Activated CD4-positive, alpha-beta memory T cell treated with anti-CD3 and anti-CD28 coated beads for 36 hours (primary cell): ENCODE results near the gene IL20RA. TPM values are rescaled to one million over a fixed set of nuclear protein-coding genes. Genes with fewer than 3 reads are reported as not detected.
A peak's percentile ranks its signal among the peaks of the same experiment; 100 is the strongest.
"Not testable (repeated sequence)": the region's sequence is repeated elsewhere in the genome, so short reads cannot be mapped to it uniquely, and the experiment has no call there.

Experiments used
- CTCF ChIA-PET: fragments of 350-600 bp; sonication (Branson Sonifier 250); formaldehyde crosslinking; loops from one replicate; lab custom pipeline; 2021; ENCODE audit warnings: antibody characterized with exemption, inconsistent platforms; lab: Charles Lee
- POLR2A ChIA-PET: fragments of 350-600 bp; sonication (Branson Sonifier 250); formaldehyde crosslinking; loops from one replicate; lab custom pipeline; 2021; ENCODE audit warnings: antibody characterized with exemption; lab: Charles Lee
- DNase-seq: peaks from one replicate; pipeline ENCODE4 v3.0.0-alpha.2; 2020
- H3K27ac Mint-ChIP-seq: one replicate; pipeline ENCODE4 v1.8.0; 2021; ENCODE audit warnings: mixed read lengths
- H3K27me3 Mint-ChIP-seq: one replicate; pipeline ENCODE4 v1.8.0; 2021; ENCODE audit warnings: mixed read lengths
- H3K36me3 Mint-ChIP-seq: one replicate; pipeline ENCODE4 v1.8.0; 2021; ENCODE audit warnings: mixed read lengths
- H3K4me1 Mint-ChIP-seq: one replicate; pipeline ENCODE4 v1.8.0; 2021; ENCODE audit warnings: low read depth, mixed read lengths
- H3K4me3 Mint-ChIP-seq: one replicate; pipeline ENCODE4 v1.8.0; 2021; ENCODE audit warnings: mild to moderate bottlenecking, mixed read lengths
- H3K9me3 Mint-ChIP-seq: one replicate; pipeline ENCODE4 v1.8.0; 2021; ENCODE audit warnings: mixed read lengths
- intact Hi-C: fragments of 100-400 bp; cut with micrococcal nuclease; formaldehyde crosslinking; loops from one replicate; pipeline ENCODE4 v1.15.1; 2023
- total RNA-seq, 2 experiments: library from RNA; stranded (reverse); gene quantifications; one replicate each; pipeline ENCODE4 v1.2.3, GENCODE V29; 2021

Gene IL20RA
- total RNA-seq, 2 experiments from 2014 or later, result not detected

DNA sequence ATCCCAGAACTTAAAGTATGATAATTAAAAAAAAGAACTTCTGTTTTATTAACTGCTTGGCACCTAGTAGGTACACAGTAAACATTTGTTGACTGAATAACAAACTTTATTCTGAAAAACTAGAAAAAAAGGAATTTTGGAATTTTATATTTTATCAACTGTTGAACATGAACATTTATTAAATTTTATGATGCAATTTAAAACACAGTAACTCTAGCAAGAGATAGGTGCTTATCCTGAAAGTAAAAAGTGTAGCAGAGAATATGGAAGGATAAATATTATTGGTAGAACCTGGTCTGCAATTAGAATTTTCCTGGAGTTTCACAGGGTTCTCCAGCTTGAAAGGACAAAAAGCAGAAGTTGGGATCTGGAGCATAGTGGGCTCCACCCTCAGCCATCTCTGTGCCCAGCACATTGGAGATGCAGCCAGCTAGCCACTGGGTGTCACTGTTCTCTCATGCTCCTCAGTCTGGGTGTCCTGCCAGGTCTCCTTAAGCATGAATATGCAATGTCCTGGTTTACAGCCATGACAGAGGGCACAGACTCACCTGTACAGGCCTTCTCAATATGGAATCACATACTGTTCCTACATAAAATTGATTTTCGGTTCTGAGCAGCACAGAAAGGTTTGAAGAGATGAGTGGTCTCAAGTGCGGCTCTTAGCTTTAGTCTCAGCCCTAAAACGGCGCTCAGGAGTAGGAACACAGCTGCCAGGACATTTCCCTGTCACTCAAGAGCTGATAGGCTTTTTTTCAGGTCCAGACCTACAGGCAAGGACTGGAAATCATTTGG, 31.7 kb upstream of the IL20RA start:
- H3K4me3 Mint-ChIP-seq, result no peak overlapping the region
- no peaks in the 10 kb centered on the region for H3K36me3 Mint-ChIP-seq
- ChIA-PET POLR2A (no interaction called here), CTCF (interaction anchor here (0.5 to 2.6 kb wide), 23 partner anchors 9 to 565 kb away, joined by 3 to 21 read pairs (median 3); no protein-coding TSS in a partner anchor)
- H3K27me3 Mint-ChIP-seq, result peaks cover 17% of the 10 kb centered on the region
- H3K4me1 Mint-ChIP-seq, result no peaks in the 10 kb centered on the region
- no peak overlapping the region for H3K27ac Mint-ChIP-seq
- intact Hi-C loops, result loop anchor here (1.0 kb wide), 2 partner anchors 238 to 565 kb away; no protein-coding TSS in a partner anchor
- no peaks in the 10 kb centered on the region for H3K9me3 Mint-ChIP-seq
- DNase-seq, result peak; percentile 76

DNA sequence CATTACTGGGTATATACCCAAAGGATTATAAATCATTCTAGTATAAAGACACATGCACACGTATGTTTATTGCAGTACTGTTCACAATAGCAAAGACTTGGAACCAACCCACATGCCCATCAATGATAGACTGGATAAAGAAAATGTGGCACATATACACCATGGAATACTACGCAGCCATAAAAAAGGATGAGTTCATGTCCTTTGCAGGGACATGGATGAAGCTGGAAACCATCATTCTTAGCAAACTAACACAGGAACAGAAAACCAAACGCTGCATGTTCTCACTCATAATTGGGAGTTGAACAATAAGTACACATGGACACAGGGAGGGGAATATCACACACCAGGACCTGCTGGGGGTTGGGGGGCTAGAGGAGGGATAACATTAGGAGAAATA, 31.0 kb upstream of the IL20RA start:
- intact Hi-C loops, result loop anchor here (1.0 kb wide), 2 partner anchors 239 to 566 kb away; no protein-coding TSS in a partner anchor
- H3K9me3 Mint-ChIP-seq, H3K4me3 Mint-ChIP-seq, H3K27ac Mint-ChIP-seq, DNase-seq, H3K4me1 Mint-ChIP-seq, POLR2A ChIA-PET, H3K36me3 Mint-ChIP-seq: not testable (repeated sequence)
- H3K27me3 Mint-ChIP-seq, result peaks cover 21% of the 10 kb centered on the region
- CTCF ChIA-PET, result interaction anchor here (0.7 to 2.6 kb wide), 9 partner anchors 10 to 513 kb away, joined by 3 to 21 read pairs (median 6); no protein-coding TSS in a partner anchor

DNA sequence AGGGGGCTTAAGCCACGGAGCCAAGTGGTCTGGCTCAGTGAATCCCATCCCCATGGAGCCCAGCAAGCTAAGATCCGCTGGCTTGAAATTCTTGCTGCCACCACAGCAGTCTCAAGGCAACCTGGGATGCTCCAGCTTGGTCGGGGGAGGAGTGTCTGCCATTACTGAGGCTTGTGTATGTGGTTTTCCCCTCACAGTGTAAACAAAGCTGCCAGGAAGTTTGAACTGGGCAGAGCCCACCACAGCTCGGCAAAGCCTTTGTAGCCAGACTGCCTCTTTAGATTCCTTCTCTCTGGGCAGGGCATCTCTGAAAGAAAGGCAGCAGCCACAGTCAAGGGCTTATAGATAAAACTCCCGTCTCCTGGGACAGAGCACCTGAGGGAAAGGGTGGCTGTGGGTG, 25.5 kb upstream of the IL20RA start:
- intact Hi-C loops, result no loop called here
- H3K4me3 Mint-ChIP-seq, result no peak overlapping the region
- ChIA-PET POLR2A (no interaction called here), CTCF (no interaction called here)
- no peak overlapping the region for H3K27ac Mint-ChIP-seq
- DNase-seq, result no peak
- peaks cover 4% of the 10 kb centered on the region for H3K9me3 Mint-ChIP-seq
- peaks cover 4% of the 10 kb centered on the region for H3K36me3 Mint-ChIP-seq
- no peaks in the 10 kb centered on the region for H3K4me1 Mint-ChIP-seq
- peaks cover 33% of the 10 kb centered on the region for H3K27me3 Mint-ChIP-seq

DNA sequence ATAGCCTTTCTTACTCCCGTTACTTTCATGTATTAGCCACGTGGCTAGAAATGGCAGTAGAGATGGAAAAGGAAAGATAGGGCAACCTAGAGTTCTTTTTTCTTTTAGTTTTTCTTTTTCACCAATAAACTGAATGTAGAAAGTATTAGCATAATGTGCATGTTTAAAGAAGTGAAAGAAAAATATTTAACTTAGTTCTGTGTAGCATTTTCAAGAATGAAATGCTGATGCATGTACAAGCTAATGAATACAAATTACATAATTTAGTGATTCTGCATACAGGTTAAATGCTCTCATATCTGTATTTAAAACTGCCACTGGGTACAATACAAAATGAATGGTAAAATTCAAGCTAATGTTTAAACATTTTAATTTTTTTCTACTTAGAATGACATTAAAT, 22.6 kb upstream of the IL20RA start:
- intact Hi-C loops, result no loop called here
- no peak overlapping the region for H3K27ac Mint-ChIP-seq
- H3K4me3 Mint-ChIP-seq, result no peak overlapping the region
- no peak for DNase-seq
- ChIA-PET POLR2A (no interaction called here), CTCF (interaction anchor here (1.0 to 1.7 kb wide), 2 partner anchors 9 to 247 kb away, joined by 3 to 5 read pairs; no protein-coding TSS in a partner anchor)
- H3K4me1 Mint-ChIP-seq, result no peaks in the 10 kb centered on the region
- H3K27me3 Mint-ChIP-seq, result peaks cover 34% of the 10 kb centered on the region
- peaks cover 4% of the 10 kb centered on the region for H3K9me3 Mint-ChIP-seq
- peaks cover 4% of the 10 kb centered on the region for H3K36me3 Mint-ChIP-seq

DNA sequence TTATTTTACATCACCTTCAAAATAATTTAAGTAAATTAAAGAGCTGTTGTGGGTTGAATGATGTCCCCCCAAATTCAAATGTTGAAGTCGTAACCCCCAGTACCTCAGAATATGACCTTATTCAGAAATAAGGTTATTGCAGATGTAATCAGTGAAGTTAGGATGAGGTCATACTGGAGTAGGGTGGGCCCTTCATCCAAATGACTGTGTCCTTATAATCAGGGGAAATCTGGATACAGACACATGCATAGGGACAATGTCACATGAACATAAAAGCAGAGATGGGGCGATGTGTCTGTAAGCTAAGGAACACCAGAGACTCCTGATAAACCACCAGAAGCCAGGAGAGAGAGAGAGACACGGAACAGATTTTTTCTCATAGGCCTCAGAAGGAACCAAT, 13.3 kb upstream of the IL20RA start:
- H3K4me1 Mint-ChIP-seq, result no peaks in the 10 kb centered on the region
- no peak overlapping the region for H3K4me3 Mint-ChIP-seq
- DNase-seq, result no peak
- no peak overlapping the region for H3K27ac Mint-ChIP-seq
- CTCF ChIA-PET, result no interaction called here
- peaks cover 1% of the 10 kb centered on the region for H3K27me3 Mint-ChIP-seq
- no peaks in the 10 kb centered on the region for H3K36me3 Mint-ChIP-seq
- H3K9me3 Mint-ChIP-seq, result no peaks in the 10 kb centered on the region
- intact Hi-C loops, result no loop called here
- POLR2A ChIA-PET, result no interaction called here

DNA sequence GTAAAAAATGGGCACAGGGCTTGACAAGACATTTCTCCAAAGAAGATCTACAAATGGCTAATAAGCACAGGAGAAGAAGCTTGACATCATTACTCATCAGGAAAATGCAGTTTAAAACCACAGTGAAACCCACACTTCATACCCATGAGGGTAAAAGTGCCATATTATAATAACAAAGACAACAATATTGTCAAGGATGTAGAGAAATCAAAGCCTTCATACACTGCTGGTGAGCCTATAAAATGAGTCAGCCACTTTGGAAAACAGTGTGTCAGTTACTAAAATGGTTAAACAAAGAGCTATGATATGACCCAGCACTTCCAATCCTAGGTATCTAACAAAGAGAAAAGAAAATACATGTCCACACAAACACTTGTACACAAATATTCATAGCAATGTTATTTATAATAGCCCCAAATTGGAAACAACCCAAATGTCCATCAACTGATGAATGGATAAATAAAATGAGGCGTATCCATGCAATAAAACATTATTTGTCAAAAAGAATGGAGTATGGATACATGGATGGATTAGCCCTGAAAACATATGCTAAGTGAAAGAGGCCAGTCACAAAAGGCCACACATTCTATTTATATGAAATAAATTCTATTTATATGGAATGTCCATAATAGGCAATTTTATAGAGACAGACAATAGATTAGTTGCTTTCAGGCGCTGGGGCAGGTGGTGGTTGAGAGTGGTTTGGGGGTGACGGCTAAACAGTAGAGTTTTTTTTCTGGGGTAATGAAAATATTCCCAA, 11.5 kb upstream of the IL20RA start:
- intact Hi-C loops, result no loop called here
- Mint-ChIP-seq H3K36me3 (no peaks in the 10 kb centered on the region), H3K27ac (no peak overlapping the region), H3K27me3 (peaks cover 15% of the 10 kb centered on the region), H3K4me3 (no peak overlapping the region), H3K4me1 (no peaks in the 10 kb centered on the region), H3K9me3 (no peaks in the 10 kb centered on the region)
- ChIA-PET CTCF (no interaction called here), POLR2A (no interaction called here)
- DNase-seq, result no peak

DNA sequence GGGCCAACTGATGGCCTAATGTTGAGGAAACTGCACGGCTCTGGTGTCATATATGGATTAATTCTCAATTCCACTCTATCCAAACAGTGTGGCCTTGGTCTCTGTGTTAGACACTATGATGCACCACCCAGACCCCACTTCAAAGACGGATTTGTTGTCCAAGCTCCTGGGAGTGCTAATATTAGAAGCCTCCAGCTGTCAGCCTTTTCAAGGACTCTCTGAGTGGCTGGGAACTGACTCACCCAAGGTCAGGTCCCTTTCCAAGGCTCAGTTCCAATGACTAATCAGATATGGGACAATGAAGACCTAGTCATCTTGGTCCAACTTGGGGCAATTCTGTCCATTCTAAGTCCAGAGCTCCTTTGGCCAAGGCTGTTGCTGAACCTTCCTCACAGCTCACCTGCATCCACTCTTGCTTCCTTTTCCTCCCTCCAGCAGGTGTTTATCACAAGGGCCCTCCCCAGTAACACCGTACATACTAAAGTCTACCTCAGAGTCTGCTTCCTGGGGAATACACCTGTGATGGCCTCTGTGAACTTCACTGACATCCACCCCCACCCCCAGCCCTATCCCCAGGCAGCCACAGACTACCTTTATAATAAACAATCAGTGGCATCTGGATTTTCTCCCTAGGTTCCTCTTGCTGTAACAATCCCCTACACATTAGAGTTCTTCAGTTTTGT, 7.2 kb upstream of the IL20RA start:
- Mint-ChIP-seq H3K4me1 (no peaks in the 10 kb centered on the region), H3K27me3 (peaks cover 45% of the 10 kb centered on the region), H3K9me3 (no peaks in the 10 kb centered on the region), H3K36me3 (no peaks in the 10 kb centered on the region), H3K4me3 (no peak overlapping the region), H3K27ac (no peak overlapping the region)
- DNase-seq, result no peak
- ChIA-PET POLR2A (no interaction called here), CTCF (no interaction called here)
- intact Hi-C loops, result no loop called here

DNA sequence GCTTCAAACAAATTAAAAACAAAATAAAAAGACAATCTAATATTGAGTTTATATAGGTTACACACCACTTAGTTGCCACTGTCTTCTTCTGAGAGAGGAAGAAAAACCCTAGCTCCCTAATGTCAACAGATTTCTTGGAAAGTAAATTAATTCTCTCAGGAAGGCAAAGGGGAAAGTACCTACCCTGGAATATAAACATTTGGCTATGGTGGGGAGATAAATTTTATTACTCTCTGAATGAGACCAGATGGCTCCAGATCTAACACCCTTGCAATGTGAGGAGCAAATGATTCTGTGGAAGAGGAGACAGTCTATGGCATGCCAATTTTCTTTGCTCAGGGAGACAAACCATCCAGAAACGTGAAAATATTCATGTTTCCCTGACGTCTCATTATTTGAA, 4.3 kb upstream of the IL20RA start:
- ChIA-PET CTCF (no interaction called here), POLR2A (interaction anchor here (0.6 kb wide), 1 partner anchor 404 kb away, joined by 3 read pairs; no protein-coding TSS in a partner anchor)
- Mint-ChIP-seq H3K4me3 (no peak overlapping the region), H3K27ac (no peak overlapping the region), H3K36me3 (no peaks in the 10 kb centered on the region), H3K4me1 (peaks cover 3% of the 10 kb centered on the region), H3K27me3 (peaks cover 51% of the 10 kb centered on the region), H3K9me3 (no peaks in the 10 kb centered on the region)
- intact Hi-C loops, result no loop called here
- no peak for DNase-seq

DNA sequence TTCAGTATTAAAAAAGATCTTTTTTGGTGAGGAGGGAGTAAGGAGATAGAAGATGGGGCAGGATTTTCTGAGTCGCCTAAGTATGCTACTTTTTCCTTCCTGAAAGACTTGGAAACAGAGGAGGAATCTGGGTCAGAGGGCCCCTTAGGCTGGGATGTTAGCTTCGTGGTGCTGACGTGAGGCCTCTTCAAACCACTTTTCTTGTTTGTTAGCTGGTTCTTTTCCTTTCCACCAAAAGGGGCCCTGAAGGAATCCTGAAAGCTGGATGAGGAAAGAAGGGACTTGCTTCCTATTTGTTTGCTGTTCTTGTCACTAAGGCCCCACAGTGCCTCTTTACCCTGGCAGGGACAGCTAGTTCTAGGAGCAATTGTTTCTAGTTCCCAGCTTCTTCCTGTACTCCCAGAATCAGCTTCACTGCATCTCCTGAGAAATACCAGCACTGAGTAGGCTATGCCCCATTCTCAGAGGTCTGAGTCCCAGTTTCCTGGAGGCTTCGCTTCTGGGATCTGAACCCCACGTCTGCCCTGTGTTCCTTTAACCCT, 2.2 kb upstream of the IL20RA start:
- intact Hi-C loops, result no loop called here
- Mint-ChIP-seq H3K4me3 (no peak overlapping the region), H3K36me3 (no peaks in the 10 kb centered on the region), H3K4me1 (peaks cover 3% of the 10 kb centered on the region), H3K9me3 (no peaks in the 10 kb centered on the region), H3K27me3 (peaks cover 61% of the 10 kb centered on the region), H3K27ac (no peak overlapping the region)
- ChIA-PET POLR2A (no interaction called here), CTCF (no interaction called here)
- DNase-seq, result no peak

DNA sequence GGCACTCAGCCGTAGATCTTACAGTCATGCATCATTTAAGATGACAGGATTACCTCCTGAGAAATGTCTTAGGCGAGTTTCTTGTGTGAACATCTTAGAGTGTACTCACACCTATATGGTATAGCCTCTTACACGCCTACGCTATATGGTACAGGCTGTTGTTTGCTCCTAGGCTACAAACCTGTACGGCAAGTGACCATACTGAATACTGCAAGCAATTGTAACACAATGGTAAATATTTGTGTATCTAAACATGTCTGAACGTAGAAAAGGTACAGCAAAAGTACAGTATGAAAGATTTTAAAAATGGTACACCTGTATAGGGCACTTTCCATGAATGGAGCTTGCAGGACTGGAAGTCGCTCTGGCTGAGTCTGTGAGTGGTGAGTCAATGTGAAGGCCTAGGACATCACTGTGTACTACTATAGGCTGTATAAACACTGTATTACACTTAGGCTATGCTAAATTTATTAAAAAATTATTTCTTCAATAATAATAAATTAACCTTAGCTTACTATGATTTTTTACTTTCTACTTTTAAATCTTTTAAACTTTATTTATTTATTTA, 541 bp upstream of the IL20RA start:
- Mint-ChIP-seq H3K4me3 (peak overlapping the region; percentile 63), H3K27ac (no peak overlapping the region), H3K36me3 (no peaks in the 10 kb centered on the region), H3K4me1 (peaks cover 3% of the 10 kb centered on the region), H3K9me3 (no peaks in the 10 kb centered on the region), H3K27me3 (peaks cover 58% of the 10 kb centered on the region)
- no peak for DNase-seq
- intact Hi-C loops, result no loop called here
- ChIA-PET CTCF (interaction anchor here (0.6 kb wide), 1 partner anchor 197 kb away, joined by 3 read pairs; no protein-coding TSS in a partner anchor), POLR2A (no interaction called here)

DNA sequence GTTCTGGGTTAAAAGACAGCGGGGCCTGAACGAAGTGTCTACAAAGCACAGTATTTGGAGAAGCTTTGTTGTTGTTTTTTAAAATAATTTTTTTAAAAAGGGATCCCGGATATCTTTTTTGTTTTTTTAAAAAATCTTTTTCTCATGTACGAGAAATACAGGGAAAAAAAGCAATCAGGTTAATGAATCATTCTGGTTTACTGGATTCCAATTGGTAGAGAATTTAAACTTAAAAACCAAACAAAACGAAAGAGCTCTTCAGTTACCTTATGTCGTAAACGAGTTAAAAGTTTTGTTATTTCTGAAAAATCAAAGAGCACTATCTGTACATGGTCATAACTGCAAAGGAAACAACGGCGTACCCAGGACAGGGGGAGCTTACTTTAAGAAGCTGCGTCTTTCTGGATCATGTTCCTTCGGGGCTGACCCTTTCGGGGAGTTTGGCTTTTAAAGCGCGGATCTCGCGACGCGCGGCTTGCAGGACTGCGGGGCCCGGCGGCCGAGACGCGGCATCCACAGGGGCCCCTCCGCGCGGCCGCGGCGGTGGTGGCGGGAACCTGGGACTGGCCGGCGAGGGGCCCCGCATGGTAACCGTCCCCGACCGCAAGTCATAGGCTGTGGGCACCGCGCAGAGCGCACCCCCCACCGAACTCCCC, 927 bp downstream of the IL20RA start:
- ChIA-PET POLR2A (no interaction called here), CTCF (interaction anchor here (0.6 to 1.6 kb wide), 3 partner anchors 40 to 254 kb away, joined by 3 to 5 read pairs (median 3); no protein-coding TSS in a partner anchor)
- DNase-seq, result peak; percentile 13
- no peaks in the 10 kb centered on the region for H3K9me3 Mint-ChIP-seq
- intact Hi-C loops, result no loop called here
- H3K4me3 Mint-ChIP-seq, result peak overlapping the region; percentile 72
- peaks cover 3% of the 10 kb centered on the region for H3K4me1 Mint-ChIP-seq
- H3K27ac Mint-ChIP-seq, result no peak overlapping the region
- no peaks in the 10 kb centered on the region for H3K36me3 Mint-ChIP-seq
- H3K27me3 Mint-ChIP-seq, result peaks cover 60% of the 10 kb centered on the region
